Measurements from ENCODE around the gene VPS8. TPM values are rescaled to one million over a fixed set of nuclear protein-coding genes. Genes with fewer than 3 reads are reported as not detected.

Gene VPS8
- total RNA-seq, 1 experiment from 2014 or later: 72.3 TPM

GRCh38 chr3:185057829-185058228 is 245.9 kb downstream of the VPS8 start:
- POLR2A ChIA-PET: no interaction called here
- no peak overlapping the region for H3K4me3 ChIP-seq (ENCODE audit: low read depth in 2 of 2, low read length in 2 of 2)
- no peaks in the 10 kb centered on the region for H3K9me3 ChIP-seq (ENCODE audit: control insufficient read depth, insufficient read depth, low read depth, low read length)
- DNase-seq (ENCODE audit: low read depth, low spot score) (no peak), ATAC-seq (no peak)
- H3K27ac ChIP-seq (ENCODE audit: low read length): no peak overlapping the region
- TF ChIP-seq SIN3A (IDR thresholded peaks at IDR 0.05; ENCODE audit: borderline replicate concordance, insufficient read depth, low read depth, low read length): no peak
- TF ChIP-seq REST (IDR thresholded peaks at IDR 0.05; ENCODE audit: insufficient read depth in 1 of 2, low read depth in 2 of 2, low read length in 1 of 2): no peak
- TF ChIP-seq TCF7L2 (IDR thresholded peaks at IDR 0.05; ENCODE audit: low read depth, low read length): no peak
- intact Hi-C loops (cut with micrococcal nuclease; ENCODE audit: unreplicated experiment): no loop called here
- no peaks in the 10 kb centered on the region for H3K4me1 ChIP-seq (ENCODE audit: control insufficient read depth, insufficient read depth, low read length)
- CTCF ChIA-PET: no interaction called here
- H3K27me3 ChIP-seq (ENCODE audit: control insufficient read depth, insufficient read depth, low read length): no peaks in the 10 kb centered on the region
- no peaks in the 10 kb centered on the region for H3K36me3 ChIP-seq (ENCODE audit: control insufficient read depth, insufficient read depth, low read length)
- BruUV-seq (replicated peaks): no TSS peak
- in situ Hi-C loops (cut with HindIII; ENCODE audit: low pct_unique_long_range_greater_than_20kb, low sequenced_read_pairs): no loop called here

GRCh38 chr3:185058796-185059195 is 246.8 kb downstream of the VPS8 start:
- Histone ChIP-seq H3K4me1 (ENCODE audit: control insufficient read depth, insufficient read depth, low read length) (no peaks in the 10 kb centered on the region), H3K9me3 (ENCODE audit: control insufficient read depth, insufficient read depth, low read depth, low read length) (no peaks in the 10 kb centered on the region), H3K4me3 (ENCODE audit: low read depth in 2 of 2, low read length in 2 of 2) (no peak overlapping the region), H3K27me3 (ENCODE audit: control insufficient read depth, insufficient read depth, low read length) (no peaks in the 10 kb centered on the region), H3K27ac (ENCODE audit: low read length) (no peak overlapping the region), H3K36me3 (ENCODE audit: control insufficient read depth, insufficient read depth, low read length) (no peaks in the 10 kb centered on the region)
- no TSS peak for BruUV-seq (replicated peaks)
- ChIA-PET CTCF (no interaction called here), POLR2A (no interaction called here)
- intact Hi-C loops (cut with micrococcal nuclease; ENCODE audit: unreplicated experiment) (no loop called here), in situ Hi-C loops (cut with HindIII; ENCODE audit: low pct_unique_long_range_greater_than_20kb, low sequenced_read_pairs) (no loop called here)
- no peak for DNase-seq (ENCODE audit: low read depth, low spot score)
- TF ChIP-seq SIN3A (IDR thresholded peaks at IDR 0.05; ENCODE audit: borderline replicate concordance, insufficient read depth, low read depth, low read length) (no peak), REST (IDR thresholded peaks at IDR 0.05; ENCODE audit: insufficient read depth in 1 of 2, low read depth in 2 of 2, low read length in 1 of 2) (no peak), CTCF (IDR thresholded peaks at IDR 0.05) (no peak), TCF7L2 (IDR thresholded peaks at IDR 0.05; ENCODE audit: low read depth, low read length) (no peak), POLR2AphosphoS5 (IDR thresholded peaks at IDR 0.05; ENCODE audit: low read depth, low read length) (no peak)
- no peak for ATAC-seq

Measured in Panc1 (cell line).